Panc1 (cell line): ENCODE measurements around the gene IFT122. TPM values are rescaled to one million over a fixed set of nuclear protein-coding genes. Genes with fewer than 3 reads are reported as not detected.

Source experiments
- ATAC-seq: fragments of 200-7000 bp; cut with Tn5 transposase; 2 replicates; pipeline ENCODE4 v1.9.1; 2020; ENCODE audit warnings: mild to moderate bottlenecking, moderate library complexity
- BruUV-seq: library from RNA; stranded (reverse); fragments of 400-500 nt; replicated peaks from 2 replicates; lab custom pipeline; 2021; lab: Mats Ljungman, UMichigan
- CTCF ChIA-PET: fragments of 300-600 bp; sonication (Branson Sonifier 250); formaldehyde crosslinking; loops from one replicate; lab custom pipeline; 2022; ENCODE audit warnings: antibody characterized with exemption; lab: Charles Lee
- POLR2A ChIA-PET: fragments of 300-600 bp; sonication (Branson Sonifier 250); formaldehyde crosslinking; loops from one replicate; lab custom pipeline; 2022; ENCODE audit warnings: antibody characterized with exemption; lab: Charles Lee
- DNase-seq: peaks from one replicate; pipeline ENCODE4 v3.0.0-alpha.2; 2010; ENCODE audit warnings: low read depth, low spot score
- H3K27ac ChIP-seq: 2 replicates; pipeline ENCODE4 v1.5.1; 2011; ENCODE audit warnings: mild to moderate bottlenecking, low read length, inconsistent platforms
- H3K27me3 ChIP-seq: fragments of 200-500 bp; sonication (Bioruptor generic); 2 replicates; pipeline ENCODE4 v1.6.0; 2014; ENCODE audit warnings: low read length, inconsistent platforms; ENCODE audit not compliant: control insufficient read depth, insufficient read depth
- H3K36me3 ChIP-seq: fragments of 200-500 bp; sonication (Bioruptor generic); 2 replicates; pipeline ENCODE4 v1.5.1; 2014; ENCODE audit warnings: inconsistent platforms, mild to moderate bottlenecking, low read length, moderate library complexity; ENCODE audit not compliant: control insufficient read depth, insufficient read depth
- H3K4me1 ChIP-seq: 2 replicates; pipeline ENCODE4 v1.5.1; 2011; ENCODE audit warnings: inconsistent platforms, mild to moderate bottlenecking, low read length, moderate library complexity; ENCODE audit not compliant: control insufficient read depth, insufficient read depth
- H3K4me3 ChIP-seq, 2 experiments: 2 replicates each; pipeline ENCODE4 v1.5.1; 2011 to 2012; ENCODE audit warnings: low read depth in 2 of 2, low read length in 2 of 2, mild to moderate bottlenecking in 2 of 2, inconsistent platforms in 1 of 2, moderate library complexity in 1 of 2
- H3K9me3 ChIP-seq: fragments of 200-500 bp; sonication (Bioruptor generic); 2 replicates; pipeline ENCODE4 v1.5.1; 2014; ENCODE audit warnings: low read depth, mild to moderate bottlenecking, inconsistent platforms, low read length, moderate library complexity; ENCODE audit not compliant: control insufficient read depth, insufficient read depth
- CTCF ChIP-seq: fragments of 450-650 bp; IDR thresholded peaks from 2 replicates; pipeline ENCODE4 v1.5.1; 2017; ENCODE audit warnings: mild to moderate bottlenecking
- POLR2AphosphoS5 ChIP-seq: IDR thresholded peaks from 2 replicates; pipeline ENCODE4 v1.6.1; 2012; ENCODE audit warnings: mild to moderate bottlenecking, low read depth, low read length, moderate library complexity
- REST ChIP-seq, 2 experiments: IDR thresholded peaks; 2 replicates each; pipeline ENCODE4 v1.6.1; 2011 to 2012; ENCODE audit warnings: low read depth in 2 of 2, control low read depth in 1 of 2, low read length in 1 of 2, mild to moderate bottlenecking in 1 of 2, moderate library complexity in 1 of 2; ENCODE audit not compliant: insufficient read depth in 1 of 2
- SIN3A ChIP-seq: IDR thresholded peaks from 2 replicates; pipeline ENCODE4 v1.6.1; 2012; ENCODE audit warnings: low read depth, mild to moderate bottlenecking, low read length, moderate library complexity, borderline replicate concordance; ENCODE audit not compliant: insufficient read depth
- TCF7L2 ChIP-seq: IDR thresholded peaks from 2 replicates; pipeline ENCODE4 v1.6.1; 2011; ENCODE audit warnings: mild to moderate bottlenecking, low read depth, low read length, inconsistent platforms
- in situ Hi-C: cut with HindIII; loops from 2 replicates; pipeline ENCODE4 v1.10.0; 2016; ENCODE audit warnings: low sequenced_read_pairs, low pct_unique_long_range_greater_than_20kb
- intact Hi-C: fragments of 100-400 bp; cut with micrococcal nuclease; formaldehyde crosslinking; loops from one replicate; pipeline ENCODE4 v1.10.0; 2022; ENCODE audit not compliant: unreplicated experiment
- total RNA-seq: library from RNA; stranded (reverse); gene quantifications from one replicate; pipeline ENCODE4 v1.2.1, GENCODE V29; 2021; ENCODE audit not compliant: unreplicated experiment

IFT122 gene
- total RNA-seq, 1 experiment from 2014 or later, result 52.4 TPM

GRCh38 chr3:129553719-129554118 is 113.7 kb downstream of the IFT122 start:
- H3K27me3 ChIP-seq, result no peaks in the 10 kb centered on the region
- peaks cover 5% of the 10 kb centered on the region for H3K36me3 ChIP-seq
- POLR2A ChIA-PET, result interaction anchor here (0.7 kb wide), 1 partner anchor 53 kb away, joined by 3 read pairs; no protein-coding TSS in a partner anchor
- H3K4me1 ChIP-seq, result peaks cover 6% of the 10 kb centered on the region
- no peak overlapping the region for H3K4me3 ChIP-seq
- ATAC-seq (no peak), DNase-seq (no peak)
- CTCF ChIA-PET, result no interaction called here
- intact Hi-C loops, result no loop called here
- TF ChIP-seq CTCF (no peak), TCF7L2 (no peak), SIN3A (no peak), REST (IDR thresholded peaks at IDR 0.05; ENCODE audit: insufficient read depth in 1 of 2, low read depth in 2 of 2, low read length in 1 of 2) (no peak), POLR2AphosphoS5 (no peak)
- in situ Hi-C loops, result no loop called here
- H3K27ac ChIP-seq, result no peak overlapping the region
- BruUV-seq, result no TSS peak
- H3K9me3 ChIP-seq, result no peaks in the 10 kb centered on the region

- TF ChIP-seq REST (IDR thresholded peaks at IDR 0.05; ENCODE audit: insufficient read depth in 1 of 2, low read depth in 2 of 2, low read length in 1 of 2) (no peak), TCF7L2 (no peak), CTCF (no peak), SIN3A (no peak), POLR2AphosphoS5 (no peak)
- H3K9me3 ChIP-seq, result no peaks in the 10 kb centered on the region
- in situ Hi-C loops, result no loop called here
- H3K36me3 ChIP-seq, result peaks cover 5% of the 10 kb centered on the region
- ATAC-seq, result 0 out of 2 replicates have a peak, but pooled peaks have one; percentile 22
- no peak overlapping the region for H3K27ac ChIP-seq
- CTCF ChIA-PET, result no interaction called here
- intact Hi-C loops, result loop anchor here (5.0 kb wide), 1 partner anchor 62 kb away; no protein-coding TSS in a partner anchor
- BruUV-seq, result no TSS peak
- H3K27me3 ChIP-seq, result no peaks in the 10 kb centered on the region
- H3K4me3 ChIP-seq, result no peak overlapping the region
- peaks cover 11% of the 10 kb centered on the region for H3K4me1 ChIP-seq
- DNase-seq, result no peak
- POLR2A ChIA-PET, result interaction anchor here (0.7 kb wide), 1 partner anchor 52 kb away, joined by 3 read pairs; no protein-coding TSS in a partner anchor
These were observed 114.5 kb downstream of the IFT122 start for GRCh38 chr3:129554356-129555152.
